Neuronal stem cell (in vitro differentiated cells): Measurements from ENCODE around the gene DBNDD2.

ENCODE experiments used
- DNase-seq: peaks from one replicate; pipeline ENCODE4 v3.0.0-alpha.2; 2013; ENCODE audit warnings: low spot score
- H2AFZ ChIP-seq: one replicate; pipeline ENCODE4 v1.6.1; 2013; ENCODE audit warnings: mild to moderate bottlenecking, low read length, inconsistent platforms
- H2AK5ac ChIP-seq: 2 replicates; pipeline ENCODE4 v1.6.1; 2013; ENCODE audit warnings: low read depth, mild to moderate bottlenecking, inconsistent platforms, low read length, moderate library complexity, mixed read lengths
- H2BK120ac ChIP-seq: 2 replicates; pipeline ENCODE4 v1.6.1; 2013; ENCODE audit warnings: low read depth, mild to moderate bottlenecking, inconsistent platforms, low read length, moderate library complexity, mixed read lengths
- H2BK12ac ChIP-seq: one replicate; pipeline ENCODE4 v1.6.1; 2013; ENCODE audit warnings: low read length, inconsistent platforms
- H2BK15ac ChIP-seq: 2 replicates; pipeline ENCODE4 v1.6.1; 2013; ENCODE audit warnings: mild to moderate bottlenecking, low read length, inconsistent platforms, mixed read lengths
- H2BK5ac ChIP-seq: one replicate; pipeline ENCODE4 v1.6.1; 2013; ENCODE audit warnings: inconsistent platforms, mild to moderate bottlenecking, low read length, moderate library complexity
- H3K14ac ChIP-seq: one replicate; pipeline ENCODE4 v1.6.1; 2013; ENCODE audit warnings: low read length, inconsistent platforms
- H3K18ac ChIP-seq: 2 replicates; pipeline ENCODE4 v1.6.1; 2013; ENCODE audit warnings: low read length, inconsistent platforms
- H3K23ac ChIP-seq: 2 replicates; pipeline ENCODE4 v1.6.1; 2013; ENCODE audit warnings: low read depth, mild to moderate bottlenecking, mixed read lengths, low read length, inconsistent platforms; ENCODE audit not compliant: poor library complexity
- H3K27ac ChIP-seq: replicated peaks from 3 replicates; pipeline ENCODE4 v1.5.1; 2013; ENCODE audit warnings: low read length, inconsistent platforms
- H3K27me3 ChIP-seq, 3 experiments: 2 replicates each; pipeline ENCODE4 v1.6.1; 2013; ENCODE audit warnings: low read length in 3 of 3, mild to moderate bottlenecking in 2 of 3, inconsistent platforms in 1 of 3, low read depth in 1 of 3, mixed read lengths in 1 of 3, moderate library complexity in 1 of 3; ENCODE audit not compliant: control insufficient read depth in 3 of 3, insufficient read depth in 3 of 3
- H3K36me3 ChIP-seq, 2 donors: replicated peaks in 1 of 2; 2 replicates each; pipeline ENCODE4 v1.6.1; 2013; ENCODE audit warnings: low read length in 2 of 2; ENCODE audit not compliant: control insufficient read depth in 2 of 2, insufficient read depth in 2 of 2
- H3K4ac ChIP-seq: 2 replicates; pipeline ENCODE4 v1.6.1; 2013; ENCODE audit warnings: inconsistent platforms, mild to moderate bottlenecking, low read length, moderate library complexity
- H3K4me1 ChIP-seq, 2 donors: 1 replicate in 1 of 2; 2 replicates in 1 of 2; pipeline ENCODE4 v1.6.1; 2013; ENCODE audit warnings: low read length in 2 of 2, low read depth in 1 of 2; ENCODE audit not compliant: control insufficient read depth in 2 of 2, insufficient read depth in 1 of 2
- H3K4me2 ChIP-seq: one replicate; pipeline ENCODE4 v1.6.1; 2013; ENCODE audit warnings: mild to moderate bottlenecking, low read length, inconsistent platforms; ENCODE audit not compliant: insufficient read depth, poor library complexity, severe bottlenecking
- H3K4me3 ChIP-seq, 2 donors: 2 replicates each; pipeline ENCODE4 v1.5.1; 2013; ENCODE audit warnings: low read length in 2 of 2, mild to moderate bottlenecking in 2 of 2, inconsistent platforms in 1 of 2, moderate library complexity in 1 of 2
- H3K79me1 ChIP-seq: one replicate; pipeline ENCODE4 v1.6.1; 2013; ENCODE audit warnings: low read depth, mild to moderate bottlenecking, inconsistent platforms, low read length, moderate library complexity
- H3K9ac ChIP-seq: one replicate; pipeline ENCODE4 v1.6.1; 2013; ENCODE audit warnings: mild to moderate bottlenecking, low read depth, low read length, inconsistent platforms; ENCODE audit not compliant: poor library complexity
- H3K9me3 ChIP-seq, 2 donors: replicated peaks in 1 of 2; 2 replicates each; pipeline versions ENCODE3 to v1.6.1; 2013; ENCODE audit warnings: low read length in 2 of 2, mild to moderate bottlenecking in 2 of 2, inconsistent platforms in 1 of 2, low read depth in 1 of 2, mixed read lengths in 1 of 2, moderate library complexity in 1 of 2; ENCODE audit not compliant: control insufficient read depth in 2 of 2, insufficient read depth in 1 of 2
- H4K8ac ChIP-seq: one replicate; pipeline ENCODE4 v1.6.1; 2013; ENCODE audit warnings: low read depth, mild to moderate bottlenecking, inconsistent platforms, low read length, moderate library complexity
- H4K91ac ChIP-seq: one replicate; pipeline ENCODE4 v1.6.1; 2013; ENCODE audit warnings: low read length, low read depth, mild to moderate bottlenecking, inconsistent platforms; ENCODE audit not compliant: poor library complexity
- WGBS, 2 donors: extraction: QIAGEN DNeasy Blood & Tissue Kit; methylation state at CpG; one replicate each; pipeline ENCODE4 v1.1.7; 2013; ENCODE audit warnings: missing lambda C conversion rate in 2 of 2, mixed read lengths in 1 of 2; ENCODE audit not compliant: insufficient read length in 2 of 2, insufficient replicate concordance in 1 of 2; ENCODE audit errors: extremely low coverage in 2 of 2; 5-methylcytosine and 5-hydroxymethylcytosine counted together

The DBNDD2 gene

DNA sequence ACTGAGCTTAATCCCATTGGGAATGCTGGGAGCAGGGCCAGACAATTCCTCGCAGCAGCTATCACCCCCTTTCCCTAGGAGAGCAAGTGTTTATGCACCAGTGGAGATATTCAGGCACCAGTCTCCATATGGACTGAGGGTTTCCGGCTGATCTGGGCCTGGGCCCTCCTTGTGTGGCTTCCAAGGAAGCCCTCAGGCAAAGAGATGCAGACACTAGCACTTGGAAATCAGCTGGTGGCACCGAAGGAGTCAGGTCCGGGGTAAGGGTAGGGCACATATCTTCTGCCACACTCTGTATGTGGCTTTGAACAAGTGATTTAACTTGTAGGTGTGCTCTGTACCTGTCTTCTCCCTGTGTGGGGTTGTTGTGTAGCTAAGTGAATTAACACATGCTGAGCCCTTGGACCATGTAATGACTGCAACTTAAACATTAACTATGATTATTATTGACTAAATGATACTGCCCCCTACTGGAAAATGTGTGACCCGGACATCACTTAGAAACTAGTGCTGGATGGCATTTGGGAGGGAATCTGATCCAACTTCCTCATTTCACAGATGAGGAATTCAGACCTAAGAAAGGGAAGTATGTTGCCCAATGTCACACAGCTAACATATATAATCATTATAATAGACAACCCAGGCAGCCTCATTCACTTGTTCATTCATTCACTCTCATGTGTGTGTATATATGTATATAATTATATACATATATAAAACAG lies 42.2 kb downstream of the DBNDD2 start:
- DNase-seq = no peak
- Histone ChIP-seq H2AK5ac (no peak overlapping the region), H3K27me3 (no peaks in the 10 kb centered on the region), H3K4ac (no peak overlapping the region), H3K4me2 (no peak overlapping the region), H4K8ac (no peak overlapping the region), H3K36me3 (no peaks in the 10 kb centered on the region), H3K4me1 (peaks cover 0 to 2% of the 10 kb centered on the region in 2 donors), H3K79me1 (no peaks in the 10 kb centered on the region), H4K91ac (no peak overlapping the region), H2BK120ac (no peak overlapping the region), H3K27ac (no peak overlapping the region), H2AFZ (no peak overlapping the region), H3K9me3 (no peaks in the 10 kb centered on the region), H3K4me3 (no peak overlapping the region), H2BK12ac (no peak overlapping the region), H3K9ac (no peak overlapping the region), H3K18ac (peak overlapping the region; percentile 6), H3K23ac (no peak overlapping the region), H2BK5ac (no peak overlapping the region), H2BK15ac (no peak overlapping the region), H3K14ac (no peak overlapping the region)
- WGBS, 2 donors = no CpG with 5 or more reads among the region's 5 CpGs

DNA sequence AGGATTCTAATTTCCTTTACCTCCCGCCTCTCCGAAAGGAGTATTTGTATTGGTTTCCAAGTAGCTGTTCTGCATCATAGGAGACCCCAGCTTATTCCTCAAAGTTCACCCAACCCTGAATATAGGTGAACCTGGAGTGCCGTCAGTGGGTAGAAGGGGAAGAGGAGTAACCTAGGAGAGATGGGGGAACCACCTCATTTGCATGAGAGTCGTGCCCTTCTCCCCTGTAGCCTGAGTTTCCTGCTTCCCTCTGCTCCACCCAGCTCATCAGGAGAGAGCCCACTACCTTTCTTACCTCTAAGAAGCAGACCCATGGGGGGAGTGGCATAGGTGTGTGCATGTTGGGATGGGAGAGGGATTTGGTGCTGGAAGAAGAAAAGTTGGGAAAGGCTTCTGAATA lies 44.1 kb downstream of the DBNDD2 start:
- no peak overlapping the region for H3K14ac ChIP-seq
- no peak overlapping the region for H2BK120ac ChIP-seq
- no peak for DNase-seq
- H4K8ac ChIP-seq = no peak overlapping the region
- H3K23ac ChIP-seq = no peak overlapping the region
- no peak overlapping the region for H2AFZ ChIP-seq
- no peak overlapping the region for H3K4me2 ChIP-seq
- H3K4me3 ChIP-seq = no peak overlapping the region
- H3K9me3 ChIP-seq = no peaks in the 10 kb centered on the region
- no peak overlapping the region for H2BK5ac ChIP-seq
- H3K27ac ChIP-seq = no peak overlapping the region
- no CpG with 5 or more reads among the region's 4 CpGs for WGBS, 2 donors
- H3K18ac ChIP-seq = no peak overlapping the region
- no peaks in the 10 kb centered on the region for H3K79me1 ChIP-seq
- no peak overlapping the region for H2BK12ac ChIP-seq
- peaks cover 0 to 2% of the 10 kb centered on the region in 2 donors for H3K4me1 ChIP-seq
- H3K4ac ChIP-seq = no peak overlapping the region
- H3K36me3 ChIP-seq = no peaks in the 10 kb centered on the region
- H3K27me3 ChIP-seq = no peaks in the 10 kb centered on the region
- H4K91ac ChIP-seq = no peak overlapping the region
- no peak overlapping the region for H2BK15ac ChIP-seq
- no peak overlapping the region for H3K9ac ChIP-seq
- H2AK5ac ChIP-seq = no peak overlapping the region

DNA sequence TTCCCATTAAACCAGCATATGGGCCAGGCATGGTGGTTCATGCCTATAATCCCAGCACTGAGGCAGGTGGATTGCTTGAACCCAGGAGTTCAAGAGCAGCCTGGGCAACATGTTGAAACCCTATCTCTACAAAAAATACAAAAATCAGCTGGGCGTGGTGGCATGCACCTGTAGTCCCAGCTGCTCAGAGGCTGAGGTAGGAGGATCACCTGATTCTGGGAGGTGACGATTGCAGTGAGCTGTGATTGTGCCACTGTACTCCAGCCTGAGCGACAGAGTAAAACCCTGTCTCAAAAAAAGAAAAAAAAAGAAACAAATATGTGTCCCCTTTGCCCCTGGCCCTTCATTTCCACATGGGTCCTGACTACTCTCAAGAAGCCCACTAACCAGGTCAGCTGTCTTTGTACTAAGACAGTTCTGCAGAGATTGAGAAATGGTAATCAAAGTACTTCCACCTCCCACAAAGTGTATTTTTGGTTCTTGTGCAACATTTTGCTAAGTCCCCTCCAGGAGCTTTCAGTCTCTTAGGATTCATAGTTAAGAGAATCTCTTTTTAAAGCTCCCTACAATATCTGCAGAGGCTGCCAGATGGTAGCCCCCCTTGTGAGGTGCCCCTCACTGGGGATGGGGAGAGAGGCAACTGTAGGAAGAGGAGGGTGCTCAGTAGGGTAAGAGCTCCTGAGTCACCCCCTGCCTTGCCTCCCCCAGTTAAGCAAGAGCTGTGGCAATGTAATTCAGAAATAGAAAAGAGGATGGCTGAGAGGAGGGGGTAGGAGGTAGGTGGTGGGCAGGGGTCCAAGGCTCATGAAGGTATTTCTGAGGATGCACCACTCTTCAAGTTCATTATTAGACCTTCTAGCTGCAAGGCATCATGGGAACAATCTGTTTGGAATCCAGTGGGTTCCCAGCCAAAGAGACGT lies 44.9 kb downstream of the DBNDD2 start:
- Histone ChIP-seq H3K4me3 (no peak overlapping the region), H2AFZ (no peak overlapping the region), H2BK120ac (no peak overlapping the region), H2BK12ac (no peak overlapping the region), H3K9ac (no peak overlapping the region), H2BK15ac (no peak overlapping the region), H3K4me1 (peaks cover 0 to 2% of the 10 kb centered on the region in 2 donors), H3K9me3 (no peaks in the 10 kb centered on the region), H3K36me3 (no peaks in the 10 kb centered on the region), H3K18ac (no peak overlapping the region), H3K27me3 (no peaks in the 10 kb centered on the region), H2BK5ac (no peak overlapping the region), H3K27ac (no peak overlapping the region), H3K4ac (no peak overlapping the region), H3K23ac (no peak overlapping the region), H3K14ac (no peak overlapping the region), H4K8ac (no peak overlapping the region), H4K91ac (no peak overlapping the region), H3K79me1 (no peaks in the 10 kb centered on the region), H2AK5ac (no peak overlapping the region), H3K4me2 (no peak overlapping the region)
- WGBS, 2 donors = no CpG with 5 or more reads among the region's 4 CpGs
- no peak for DNase-seq

DNA sequence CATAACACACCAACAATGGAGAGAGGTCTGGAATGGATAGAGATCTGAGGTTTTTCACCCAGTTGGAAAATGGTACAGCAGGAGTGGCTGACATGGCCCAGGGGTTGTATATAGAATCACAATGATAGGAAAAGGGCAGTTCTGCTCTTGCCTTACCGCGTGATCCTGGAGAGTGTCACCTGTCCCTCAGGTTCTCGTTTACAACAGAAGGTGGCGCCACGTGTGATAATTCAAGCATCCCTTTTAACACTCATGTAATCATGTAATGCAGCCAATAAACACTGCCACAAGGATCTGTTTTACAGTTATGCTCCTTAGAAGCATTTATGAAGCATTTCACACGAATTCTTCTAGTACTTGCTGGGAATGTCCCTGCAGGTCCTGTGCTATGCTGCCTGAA lies 48.5 kb downstream of the DBNDD2 start:
- Histone ChIP-seq H2BK120ac (no peak overlapping the region), H3K4ac (no peak overlapping the region), H2AFZ (no peak overlapping the region), H3K79me1 (no peaks in the 10 kb centered on the region), H2AK5ac (no peak overlapping the region), H3K27ac (no peak overlapping the region), H3K23ac (no peak overlapping the region), H2BK12ac (no peak overlapping the region), H4K91ac (no peak overlapping the region), H2BK5ac (no peak overlapping the region), H3K36me3 (no peaks in the 10 kb centered on the region), H3K18ac (no peak overlapping the region), H3K4me1 (peaks cover 0 to 2% of the 10 kb centered on the region in 2 donors), H3K4me2 (no peak overlapping the region), H3K9ac (no peak overlapping the region), H3K14ac (no peak overlapping the region), H3K9me3 (no peaks in the 10 kb centered on the region), H2BK15ac (no peak overlapping the region), H4K8ac (no peak overlapping the region), H3K27me3 (peaks cover 0 to 6% (median 0%) of the 10 kb centered on the region in 3 experiments), H3K4me3 (no peak overlapping the region)
- no CpG with 5 or more reads among the region's 6 CpGs for WGBS, 2 donors
- DNase-seq = peak; percentile 20
